ENCODE results near the gene POLR3B. TPM values are rescaled to one million over a fixed set of nuclear protein-coding genes. Genes with fewer than 3 reads are reported as not detected.

Gene POLR3B
- polyA plus RNA-seq, 1 experiment: 6.4 TPM

GRCh38 chr12:106412563-106412962 is 55.0 kb downstream of the POLR3B start:
- ChIA-PET CTCF (no interaction called here), POLR2A (no interaction called here)
- no peaks in the 10 kb centered on the region for H3K27me3 ChIP-seq (ENCODE audit: control insufficient read depth, insufficient read depth, low read length)
- DNase-seq (ENCODE audit: low read depth): no peak
- peaks cover 2% of the 10 kb centered on the region; the same call in 1 of the 2 replicates for H3K36me3 ChIP-seq (ENCODE audit: control insufficient read depth, insufficient read depth, low read length)
- no peak overlapping the region for H3K4me3 ChIP-seq (ENCODE audit: low read depth, low read length)
- no peak for TF ChIP-seq CTCF (IDR thresholded peaks at IDR 0.05; ENCODE audit: insufficient read depth, low read depth, low read length)

- Histone ChIP-seq H3K4me3 (ENCODE audit: low read depth, low read length) (no peak overlapping the region), H3K27me3 (ENCODE audit: control insufficient read depth, insufficient read depth, low read length) (no peaks in the 10 kb centered on the region), H3K36me3 (ENCODE audit: control insufficient read depth, insufficient read depth, low read length) (peaks cover 2% of the 10 kb centered on the region; the same call in 1 of the 2 replicates)
- no peak for TF ChIP-seq CTCF (IDR thresholded peaks at IDR 0.05; ENCODE audit: insufficient read depth, low read depth, low read length)
- ChIA-PET POLR2A (no interaction called here), CTCF (interaction anchor here (0.5 to 1.0 kb wide), 2 partner anchors 8 to 28 kb away, joined by 3 read pairs; no protein-coding TSS in a partner anchor)
- peak; percentile 47 for DNase-seq (ENCODE audit: low read depth)
Observed at GRCh38 chr12:106415134-106415533, 57.6 kb downstream of the POLR3B start.

DNA sequence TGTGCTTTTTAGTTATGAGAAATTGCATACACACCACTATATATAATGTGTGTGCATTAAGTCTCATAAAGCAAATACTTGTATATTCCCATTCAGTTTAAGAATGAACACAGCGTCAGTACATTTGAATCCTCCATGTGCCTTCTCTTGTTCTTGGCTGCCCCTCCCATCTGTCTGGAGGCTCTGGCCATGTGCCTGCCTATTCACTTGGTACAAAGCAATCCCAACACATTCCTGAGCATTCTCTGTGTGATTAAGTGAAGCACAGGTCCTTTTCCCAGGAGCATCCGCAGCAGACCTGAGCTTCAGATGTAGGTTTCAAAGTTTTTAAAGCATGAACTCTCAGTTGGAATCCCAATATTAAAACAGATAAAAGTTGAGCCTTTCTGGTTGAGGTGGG is 58.7 kb downstream of the POLR3B start:
- peaks cover 2% of the 10 kb centered on the region; the same call in 1 of the 2 replicates for H3K36me3 ChIP-seq (ENCODE audit: control insufficient read depth, insufficient read depth, low read length)
- DNase-seq (ENCODE audit: low read depth): no peak
- no peaks in the 10 kb centered on the region for H3K27me3 ChIP-seq (ENCODE audit: control insufficient read depth, insufficient read depth, low read length)
- POLR2A ChIA-PET: no interaction called here
- TF ChIP-seq CTCF (IDR thresholded peaks at IDR 0.05; ENCODE audit: insufficient read depth, low read depth, low read length): no peak
- CTCF ChIA-PET: interaction anchor here (0.6 kb wide), 1 partner anchor 596 kb away, joined by 3 read pairs; no protein-coding TSS in a partner anchor
- H3K4me3 ChIP-seq (ENCODE audit: low read depth, low read length): no peak overlapping the region

- peak; percentile 31 for DNase-seq (ENCODE audit: low read depth)
- CTCF ChIA-PET: interaction anchor here (1.5 kb wide), 1 partner anchor 29 kb away, joined by 3 read pairs; no protein-coding TSS in a partner anchor
- Histone ChIP-seq H3K27me3 (ENCODE audit: control insufficient read depth, insufficient read depth, low read length) (no peaks in the 10 kb centered on the region), H3K36me3 (ENCODE audit: control insufficient read depth, insufficient read depth, low read length) (peaks cover 2% of the 10 kb centered on the region; the same call in 1 of the 2 replicates), H3K4me3 (ENCODE audit: low read depth, low read length) (no peak overlapping the region)
- no peak for TF ChIP-seq CTCF (IDR thresholded peaks at IDR 0.05; ENCODE audit: insufficient read depth, low read depth, low read length)
- POLR2A ChIA-PET: no interaction called here
Observed at GRCh38 chr12:106417926-106418910, 60.7 kb downstream of the POLR3B start.

DNA sequence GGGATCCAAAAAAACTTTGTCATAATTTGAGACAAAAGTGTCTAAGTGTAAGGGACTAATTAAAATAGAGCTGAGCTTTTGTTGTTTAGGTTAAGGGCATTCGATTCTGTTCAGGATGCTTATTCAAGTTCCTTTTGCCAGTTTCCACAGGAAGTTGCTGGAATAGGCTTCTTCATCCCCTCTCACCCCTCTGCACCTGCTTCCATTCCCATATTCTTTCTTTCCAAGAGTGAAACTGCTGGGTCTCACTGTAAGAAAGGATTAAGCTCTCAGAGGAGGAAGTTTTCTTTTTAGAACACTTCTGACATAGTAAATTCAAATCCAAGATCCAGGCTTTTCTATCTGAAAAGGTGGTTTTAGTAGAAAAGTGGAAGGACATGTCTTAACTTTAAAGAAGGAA is 61.4 kb downstream of the POLR3B start:
- Histone ChIP-seq H3K27me3 (ENCODE audit: control insufficient read depth, insufficient read depth, low read length) (no peaks in the 10 kb centered on the region), H3K4me3 (ENCODE audit: low read depth, low read length) (no peak overlapping the region), H3K36me3 (ENCODE audit: control insufficient read depth, insufficient read depth, low read length) (peaks cover 2% of the 10 kb centered on the region; the same call in 1 of the 2 replicates)
- CTCF ChIA-PET: interaction anchor here (0.9 to 1.5 kb wide), 2 partner anchors 29 to 417 kb away, joined by 3 read pairs; no protein-coding TSS in a partner anchor
- no peak for TF ChIP-seq CTCF (IDR thresholded peaks at IDR 0.05; ENCODE audit: insufficient read depth, low read depth, low read length)
- POLR2A ChIA-PET: no interaction called here
- DNase-seq (ENCODE audit: low read depth): no peak

Data from BJ (cell line).